Ovary (tissue), 3 donors: ENCODE results near the gene TMEM63B.

ENCODE experiments used
- POLR2A ChIP-seq: fragments of 450-650 bp; IDR thresholded peaks from one replicate; pipeline ENCODE4 v1.6.1; 2017; ENCODE audit warnings: antibody characterized with exemption, mild to moderate bottlenecking, moderate library complexity
- TF ChIP-seq, protein P1 (sequence below), 3 donors: fragments of 450-650 bp in 2 of 3; fragments of 200-600 bp in 1 of 3; IDR thresholded peaks; one replicate each; pipeline versions ENCODE4 v1.5.1 to v1.8.0; 2016 to 2022; ENCODE audit warnings: antibody characterized with exemption in 3 of 3, mild to moderate bottlenecking in 1 of 3
- donor health status: DM: no; HTN: no; CAD: no.

GRCh38 chr6:44158770-44159228 lies 31.4 kb downstream of the TMEM63B start, which contains the start of gene CAPN11:
- TF ChIP-seq, protein P1, sequence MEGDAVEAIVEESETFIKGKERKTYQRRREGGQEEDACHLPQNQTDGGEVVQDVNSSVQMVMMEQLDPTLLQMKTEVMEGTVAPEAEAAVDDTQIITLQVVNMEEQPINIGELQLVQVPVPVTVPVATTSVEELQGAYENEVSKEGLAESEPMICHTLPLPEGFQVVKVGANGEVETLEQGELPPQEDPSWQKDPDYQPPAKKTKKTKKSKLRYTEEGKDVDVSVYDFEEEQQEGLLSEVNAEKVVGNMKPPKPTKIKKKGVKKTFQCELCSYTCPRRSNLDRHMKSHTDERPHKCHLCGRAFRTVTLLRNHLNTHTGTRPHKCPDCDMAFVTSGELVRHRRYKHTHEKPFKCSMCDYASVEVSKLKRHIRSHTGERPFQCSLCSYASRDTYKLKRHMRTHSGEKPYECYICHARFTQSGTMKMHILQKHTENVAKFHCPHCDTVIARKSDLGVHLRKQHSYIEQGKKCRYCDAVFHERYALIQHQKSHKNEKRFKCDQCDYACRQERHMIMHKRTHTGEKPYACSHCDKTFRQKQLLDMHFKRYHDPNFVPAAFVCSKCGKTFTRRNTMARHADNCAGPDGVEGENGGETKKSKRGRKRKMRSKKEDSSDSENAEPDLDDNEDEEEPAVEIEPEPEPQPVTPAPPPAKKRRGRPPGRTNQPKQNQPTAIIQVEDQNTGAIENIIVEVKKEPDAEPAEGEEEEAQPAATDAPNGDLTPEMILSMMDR (IDR thresholded peaks at IDR 0.05) = no peak
- no peak for TF ChIP-seq POLR2A
